HG02798 (cell line): ENCODE results near the gene KLHL35.
"Not testable (repeated sequence)": the region's sequence is repeated elsewhere in the genome, so short reads cannot be mapped to it uniquely, and the experiment has no call there.

Source experiments
- ATAC-seq: cut with Tn5 transposase; IDR thresholded peaks from one replicate; pipeline ENCODE4 v1.9.1; 2021; ENCODE audit warnings: mild to moderate bottlenecking; ENCODE audit not compliant: unreplicated experiment, poor library complexity

Gene KLHL35

GRCh38 chr11:75400146-75400865 is 32.7 kb downstream of the KLHL35 start:
- no peak for ATAC-seq

DNA sequence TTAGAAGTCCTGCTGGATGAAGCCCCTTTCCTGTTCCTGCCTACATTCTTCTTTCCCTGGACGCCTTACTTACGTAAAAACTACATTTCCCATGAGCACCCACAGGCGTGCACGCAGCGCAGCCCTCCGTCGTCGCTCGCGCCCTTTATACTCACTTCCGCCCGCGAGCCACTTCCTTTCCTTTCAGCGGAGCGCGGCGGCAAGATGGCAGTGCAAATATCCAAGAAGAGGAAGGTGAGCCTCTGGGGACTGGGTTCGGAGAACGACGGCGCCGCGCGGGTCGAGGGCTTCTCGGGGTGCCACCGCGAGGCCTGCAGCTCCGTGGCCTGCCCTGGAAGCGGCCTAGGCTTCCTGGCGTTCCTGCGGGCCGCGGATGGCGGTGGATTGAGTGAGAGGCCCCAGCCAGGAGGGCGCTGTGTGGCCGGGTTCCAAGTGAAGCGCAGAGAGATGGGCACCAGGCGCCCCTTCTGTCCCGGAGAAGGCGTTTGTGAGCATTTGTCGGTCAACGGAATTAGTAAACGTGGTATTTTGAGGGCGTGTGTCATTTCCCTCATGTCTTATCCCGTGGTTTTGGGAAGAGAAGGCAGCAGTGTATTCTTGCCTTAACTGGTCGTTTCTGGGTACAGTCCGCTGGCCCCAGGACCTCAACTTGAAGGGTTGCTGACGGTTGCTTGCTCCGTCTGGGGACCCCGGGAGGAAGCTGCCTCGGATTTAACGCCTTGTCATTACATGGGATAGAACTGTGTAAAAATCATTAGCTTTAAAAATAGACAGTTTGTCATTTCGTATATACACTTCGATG is 33.5 kb downstream of the KLHL35 start, which contains the start of gene RPS3:
TSS of gene RPS3 (plus strand) at position 175 of the 802 bp plus-strand sequence. CDS start at position 205, 30 bp downstream.
- ATAC-seq: peak; percentile 90

- ATAC-seq: no peak
Measured at GRCh38 chr11:75398906-75399305, 34.1 kb downstream of the KLHL35 start.

GRCh38 chr11:75394085-75394840 is 38.7 kb downstream of the KLHL35 start:
- ATAC-seq: no peak

- no peak for ATAC-seq
Measured at GRCh38 chr11:75389925-75390324, 43.1 kb downstream of the KLHL35 start.

- no peak for ATAC-seq
Measured at GRCh38 chr11:75389276-75389605, 43.8 kb downstream of the KLHL35 start.

DNA sequence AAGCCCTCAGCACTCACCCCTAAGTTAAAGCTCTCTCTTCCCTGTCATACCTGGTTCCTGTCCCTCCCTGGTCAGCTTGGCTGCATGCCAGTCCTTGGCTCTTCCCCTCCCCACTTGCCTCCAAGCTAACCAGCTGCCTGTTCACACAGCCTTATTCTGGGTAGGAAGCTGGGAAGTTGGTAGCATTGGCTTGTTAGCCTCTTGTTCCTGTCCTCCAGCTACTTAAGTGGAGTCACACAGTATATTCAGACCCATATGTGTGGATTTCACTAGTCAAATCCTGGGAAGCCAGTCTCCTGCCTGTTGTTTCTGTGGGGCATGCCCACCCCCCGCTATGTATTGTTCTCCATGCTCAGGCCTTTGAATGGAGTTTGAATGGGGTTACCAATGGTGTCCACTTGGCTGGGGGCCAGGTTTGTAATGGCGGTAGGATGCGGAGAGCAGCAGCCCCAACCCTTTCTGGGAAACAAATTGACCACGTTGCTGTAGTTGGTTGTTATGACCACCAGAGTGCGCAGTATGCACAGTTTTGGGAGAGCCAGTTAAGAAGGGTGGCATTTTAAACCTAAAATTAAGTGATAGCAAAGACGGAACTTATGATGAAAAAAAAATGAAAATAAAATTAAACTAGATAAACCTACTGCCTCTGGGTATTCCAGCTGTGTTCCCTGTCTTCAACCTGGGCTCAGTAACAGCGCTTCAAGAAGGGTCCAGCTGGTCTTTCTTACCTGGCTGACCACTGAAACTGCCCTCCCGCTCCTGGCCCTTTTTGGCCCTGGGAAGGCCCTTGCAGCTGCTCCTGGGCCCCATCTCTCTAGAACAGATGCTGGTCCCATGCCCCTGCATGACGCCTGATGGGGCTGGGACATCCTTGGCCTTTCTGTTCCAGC is 44.4 kb downstream of the KLHL35 start:
- ATAC-seq: no peak

GRCh38 chr11:75387736-75388294 is 45.2 kb downstream of the KLHL35 start:
- ATAC-seq: no peak

DNA sequence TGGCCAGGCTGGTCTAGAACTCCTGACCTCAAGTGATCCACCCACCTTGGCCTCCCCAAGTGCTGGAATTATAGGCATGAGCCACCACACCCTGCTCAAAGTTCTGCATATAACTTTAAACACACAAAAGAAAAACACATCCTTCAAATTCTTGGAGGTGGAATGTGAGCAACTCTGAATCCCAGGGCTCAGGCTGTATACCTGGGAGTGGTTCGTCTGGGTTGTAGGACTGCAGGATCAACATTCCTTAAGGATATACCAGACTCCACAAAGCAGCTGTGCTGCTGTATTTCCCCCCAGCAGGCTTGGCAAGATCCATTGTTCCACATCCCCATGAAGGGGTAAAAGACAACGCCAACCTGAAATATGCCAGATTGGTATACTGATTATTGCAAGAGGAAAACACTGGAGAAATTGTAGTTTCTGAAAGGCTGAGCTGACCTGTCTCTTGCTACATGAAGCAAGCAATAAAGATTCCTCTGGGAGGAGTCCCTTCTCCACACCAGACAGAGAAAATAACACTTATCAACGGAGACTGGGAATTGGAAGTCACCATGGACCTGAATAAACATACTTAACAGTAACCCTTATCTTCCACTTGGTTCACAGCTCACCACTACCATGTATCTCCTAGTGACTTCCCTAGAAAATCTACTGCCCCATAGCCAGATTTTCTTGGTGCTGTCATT is 45.9 kb downstream of the KLHL35 start:
- ATAC-seq: no peak

- ATAC-seq: peak; percentile 57
Measured at GRCh38 chr11:75384438-75385080, 48.4 kb downstream of the KLHL35 start.

- no peak for ATAC-seq
Measured at GRCh38 chr11:75383246-75383645, 49.8 kb downstream of the KLHL35 start.

- no peak for ATAC-seq
Measured at GRCh38 chr11:75380716-75381420, 52.1 kb downstream of the KLHL35 start.

GRCh38 chr11:75380245-75380644 is 52.8 kb downstream of the KLHL35 start:
- no peak for ATAC-seq

DNA sequence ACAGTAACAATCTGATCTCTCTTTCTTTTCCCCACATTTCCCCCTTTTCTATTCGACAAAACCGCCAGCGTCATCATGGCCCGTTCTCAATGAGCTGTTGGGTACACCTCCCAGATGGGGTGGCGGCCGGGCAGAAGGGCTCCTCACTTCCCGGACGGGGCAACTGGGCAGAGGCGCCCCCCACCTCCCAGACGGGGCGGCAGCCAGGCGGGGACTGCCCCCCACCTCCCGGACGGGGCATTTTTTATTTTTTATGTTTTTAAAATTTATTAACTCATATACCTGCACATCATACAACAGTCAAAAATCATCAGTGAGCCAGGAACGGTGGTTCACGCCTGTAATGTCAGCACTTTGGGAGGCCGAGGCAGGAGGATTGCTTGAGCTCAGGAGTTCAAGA is 54.2 kb downstream of the KLHL35 start:
- not testable (repeated sequence) for ATAC-seq

GRCh38 chr11:75376175-75376574 is 56.8 kb downstream of the KLHL35 start:
- ATAC-seq: no peak

DNA sequence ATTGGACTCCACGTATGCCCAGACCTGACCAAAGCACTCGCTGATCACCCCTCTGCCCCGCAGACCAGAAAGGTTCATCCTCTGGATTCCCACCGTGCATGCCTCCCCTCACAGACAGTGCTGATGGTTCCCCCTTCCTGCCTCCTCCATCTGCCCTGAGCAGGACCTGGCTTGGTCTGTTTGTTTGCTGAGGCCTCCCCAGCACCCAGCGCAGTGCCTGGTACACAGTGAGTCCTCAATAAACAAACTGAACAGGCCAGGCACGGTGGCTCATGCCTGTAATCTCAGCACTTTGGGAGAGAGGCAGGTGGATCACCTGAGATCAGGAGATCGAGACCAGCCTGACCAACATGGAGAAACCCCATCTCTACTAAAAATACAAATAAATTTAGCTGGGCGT is 57.4 kb downstream of the KLHL35 start:
- ATAC-seq: no peak

DNA sequence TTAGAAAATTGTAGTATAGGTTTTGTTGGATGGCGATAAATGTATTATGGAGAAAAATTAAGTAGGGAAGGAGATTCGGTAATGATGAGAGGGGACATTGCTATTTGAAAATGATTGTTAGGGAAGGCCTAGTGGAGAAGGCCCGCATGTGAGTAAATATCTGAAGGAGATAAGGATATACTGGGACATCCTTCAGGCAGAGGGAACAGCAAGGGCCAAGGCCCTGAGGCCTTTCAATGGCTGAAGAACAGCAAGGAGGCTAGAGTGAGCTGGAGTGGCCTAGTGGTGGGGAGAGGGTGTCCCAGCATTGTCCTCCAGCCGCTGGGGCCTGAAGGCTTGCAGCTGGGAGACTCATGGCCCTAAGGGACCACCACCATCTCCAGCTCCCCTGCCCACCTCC is 58.4 kb downstream of the KLHL35 start:
- ATAC-seq: no peak

- no peak for ATAC-seq
Measured at GRCh38 chr11:75373201-75373600, 59.8 kb downstream of the KLHL35 start.
